Suprapubic skin (tissue), 4 donors: Measurements from ENCODE around the gene NEB. TPM values are rescaled to one million over a fixed set of nuclear protein-coding genes. Genes with fewer than 3 reads are reported as not detected.
A peak's percentile ranks its signal among the peaks of the same experiment; 100 is the strongest.

Experiments
- DNase-seq, 2 donors: peaks; one replicate each; pipeline ENCODE4 v3.0.0-alpha.2; 2019; ENCODE audit warnings: low spot score in 2 of 2
- H3K27ac ChIP-seq: fragments of 200-600 bp; sonication (generic); one replicate; pipeline ENCODE4 v1.5.1; 2019
- H3K27me3 ChIP-seq: fragments of 200-600 bp; sonication (generic); one replicate; pipeline ENCODE4 v1.5.1; 2019
- H3K36me3 ChIP-seq: fragments of 200-600 bp; sonication (generic); one replicate; pipeline ENCODE4 v1.5.1; 2019
- H3K4me1 ChIP-seq: fragments of 200-600 bp; sonication (generic); one replicate; pipeline ENCODE4 v1.5.1; 2019
- H3K4me3 ChIP-seq: fragments of 200-600 bp; sonication (generic); one replicate; pipeline ENCODE4 v1.5.1; 2019; ENCODE audit warnings: mild to moderate bottlenecking
- H3K9me3 ChIP-seq: fragments of 200-600 bp; sonication (generic); one replicate; pipeline ENCODE4 v1.5.1; 2019
- CTCF ChIP-seq, 2 donors: fragments of 200-600 bp in 1 of 2; fragments of 450-650 bp in 1 of 2; sonication (generic) in 1 of 2; IDR thresholded peaks; one replicate each; pipeline ENCODE4 v1.5.1; 2016 to 2019; ENCODE audit warnings: antibody characterized with exemption in 2 of 2, mild to moderate bottlenecking in 1 of 2, moderate library complexity in 1 of 2
- EP300 ChIP-seq: sonication (generic); formaldehyde crosslinking; IDR thresholded peaks from one replicate; pipeline ENCODE4 v1.6.1; 2017; ENCODE audit warnings: antibody characterized with exemption
- POLR2A ChIP-seq, 2 donors: fragments of 450-650 bp; IDR thresholded peaks; one replicate each; pipeline ENCODE4 v1.6.1; 2017; ENCODE audit warnings: antibody characterized with exemption in 2 of 2, mild to moderate bottlenecking in 2 of 2, moderate library complexity in 2 of 2
- POLR2AphosphoS5 ChIP-seq, 3 donors: sonication (generic); formaldehyde crosslinking; IDR thresholded peaks; one replicate each; pipeline ENCODE4 v1.6.1; 2017; ENCODE audit warnings: antibody characterized with exemption in 3 of 3
- WGBS: methylation state at CpG from one replicate; pipeline ENCODE4 v1.1.5; 2018; 5-methylcytosine and 5-hydroxymethylcytosine counted together
- total RNA-seq, 4 donors: library from RNA; depleted of rRNA; stranded (reverse); fragments of >200 nt; gene quantifications; one replicate each; pipeline ENCODE4 v1.1.0, GENCODE V29; 2016

Gene NEB
- total RNA-seq, 4 donors from 2014 or later: 5.4 to 19.1 (median 7.4) TPM

- H3K27ac ChIP-seq: peak overlapping the region; percentile 28
- no peak for DNase-seq
Measured at GRCh38 chr2:151771599-151772358, 37.5 kb upstream of the NEB start.

GRCh38 chr2:151770995-151771394 is 36.7 kb upstream of the NEB start:
- 84% methylated on average over 2 of the region's 2 CpGs for WGBS
- Histone ChIP-seq H3K27ac (no peak overlapping the region), H3K9me3 (no peaks in the 10 kb centered on the region), H3K4me1 (peaks cover 11% of the 10 kb centered on the region), H3K27me3 (no peaks in the 10 kb centered on the region), H3K4me3 (no peak overlapping the region), H3K36me3 (peaks cover under 1% of the 10 kb centered on the region)
- TF ChIP-seq CTCF (IDR thresholded peaks at IDR 0.05) (no peak), POLR2A (IDR thresholded peaks at IDR 0.05) (no peak), EP300 (no peak), POLR2AphosphoS5 (IDR thresholded peaks at IDR 0.05) (no peak)
- no peak for DNase-seq

More at GRCh38 chr2:151771599-151772358, 37.5 kb upstream of the NEB start:
- TF ChIP-seq POLR2A (IDR thresholded peaks at IDR 0.05) (no peak), EP300 (no peak), POLR2AphosphoS5 (IDR thresholded peaks at IDR 0.05) (no peak), CTCF (IDR thresholded peaks at IDR 0.05) (no peak)
- WGBS: 77% methylated on average over 10 of the region's 10 CpGs
- Histone ChIP-seq H3K9me3 (no peaks in the 10 kb centered on the region), H3K4me1 (peaks cover 11% of the 10 kb centered on the region), H3K4me3 (no peak overlapping the region), H3K36me3 (peaks cover 9% of the 10 kb centered on the region), H3K27me3 (no peaks in the 10 kb centered on the region)

GRCh38 chr2:151769606-151770005 is 35.3 kb upstream of the NEB start:
- Histone ChIP-seq H3K4me1 (peaks cover 6% of the 10 kb centered on the region), H3K27ac (no peak overlapping the region), H3K36me3 (no peaks in the 10 kb centered on the region), H3K9me3 (no peaks in the 10 kb centered on the region), H3K4me3 (no peak overlapping the region), H3K27me3 (no peaks in the 10 kb centered on the region)
- WGBS: 94% methylated on average over 1 of the region's 1 CpG
- TF ChIP-seq EP300: no peak
- DNase-seq: no peak

GRCh38 chr2:151767536-151767935 is 33.3 kb upstream of the NEB start:
- WGBS: 55% methylated on average over 2 of the region's 2 CpGs
- no peak overlapping the region for H3K27ac ChIP-seq
- no peak for TF ChIP-seq POLR2A (IDR thresholded peaks at IDR 0.05)
- no peak for TF ChIP-seq EP300
- H3K4me1 ChIP-seq: no peaks in the 10 kb centered on the region
- no peaks in the 10 kb centered on the region for H3K9me3 ChIP-seq
- no peaks in the 10 kb centered on the region for H3K36me3 ChIP-seq
- DNase-seq: no peak
- H3K4me3 ChIP-seq: no peak overlapping the region
- H3K27me3 ChIP-seq: no peaks in the 10 kb centered on the region

GRCh38 chr2:151766437-151767153 is 32.3 kb upstream of the NEB start:
- Histone ChIP-seq H3K36me3 (no peaks in the 10 kb centered on the region), H3K27me3 (no peaks in the 10 kb centered on the region), H3K27ac (no peak overlapping the region), H3K4me3 (no peak overlapping the region), H3K9me3 (no peaks in the 10 kb centered on the region), H3K4me1 (no peaks in the 10 kb centered on the region)
- no peak for DNase-seq
- 83% methylated on average over 3 of the region's 4 CpGs for WGBS
- TF ChIP-seq EP300 (no peak), CTCF (IDR thresholded peaks at IDR 0.05) (no peak), POLR2AphosphoS5 (IDR thresholded peaks at IDR 0.05) (no peak), POLR2A (IDR thresholded peaks at IDR 0.05) (no peak)

- TF ChIP-seq EP300: no peak
- TF ChIP-seq POLR2A (IDR thresholded peaks at IDR 0.05): no peak
- no peak for TF ChIP-seq CTCF (IDR thresholded peaks at IDR 0.05)
- TF ChIP-seq POLR2AphosphoS5 (IDR thresholded peaks at IDR 0.05): no peak
- no peak for DNase-seq
- Histone ChIP-seq H3K27ac (no peak overlapping the region), H3K4me3 (no peak overlapping the region), H3K27me3 (no peaks in the 10 kb centered on the region), H3K9me3 (no peaks in the 10 kb centered on the region), H3K4me1 (no peaks in the 10 kb centered on the region), H3K36me3 (no peaks in the 10 kb centered on the region)
- WGBS: 88% methylated on average over 10 of the region's 10 CpGs
Measured at GRCh38 chr2:151765760-151766410, 31.6 kb upstream of the NEB start.
